ENCODE data around the gene MYH7.

Gene MYH7

DNA sequence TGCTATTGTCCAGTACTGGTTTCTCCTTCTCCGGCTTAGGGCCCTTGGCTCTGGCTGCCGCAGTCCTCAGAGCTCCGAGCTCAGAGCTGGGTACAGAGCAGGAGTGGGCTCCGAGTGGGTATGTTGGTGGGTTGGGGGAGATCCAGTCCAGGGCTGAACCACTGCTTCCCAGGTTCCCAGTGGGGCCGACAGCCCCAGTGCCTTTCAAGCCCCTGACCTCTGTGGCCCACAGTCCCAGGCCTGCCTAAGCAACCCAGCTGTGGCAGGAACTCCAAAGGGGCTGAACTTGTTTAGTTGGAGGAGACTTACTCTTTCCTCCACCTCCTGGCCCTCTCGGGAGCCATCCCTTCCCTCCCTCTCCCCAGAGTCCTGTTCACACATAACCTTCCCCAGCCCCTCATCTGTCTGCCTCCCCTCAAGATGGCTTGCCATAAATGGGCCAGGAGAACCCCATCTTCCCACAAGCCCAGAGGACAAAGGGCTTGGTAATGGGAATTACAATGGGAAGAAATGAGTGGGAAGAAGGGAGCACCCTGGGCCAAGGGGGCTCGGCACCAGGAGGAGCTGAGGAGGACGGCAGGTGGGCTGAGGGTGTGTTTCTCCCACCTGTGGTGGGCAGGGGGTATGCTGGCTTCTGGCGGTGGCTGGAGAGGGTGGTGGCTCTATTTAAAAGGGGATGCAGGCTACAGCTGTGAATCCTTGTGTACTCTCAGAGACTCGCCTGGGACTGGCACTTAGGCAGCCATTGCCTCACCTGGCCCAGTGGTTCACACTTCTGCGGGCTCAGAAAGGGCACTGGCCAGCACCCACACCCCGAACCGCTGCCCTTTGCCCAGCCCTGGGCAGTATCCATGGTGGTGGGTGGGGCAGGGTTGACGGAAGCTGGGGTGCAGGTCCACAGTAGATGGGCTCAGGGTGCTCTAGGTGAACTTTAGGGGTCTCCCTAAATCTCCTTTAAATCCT is 23.6 kb downstream of the MYH7 start:
- Mint-ChIP-seq H3K36me3 (ENCODE audit: low read depth) (no peaks in the 10 kb centered on the region), H3K27me3 (ENCODE audit: low read depth) (no peaks in the 10 kb centered on the region)

DNA sequence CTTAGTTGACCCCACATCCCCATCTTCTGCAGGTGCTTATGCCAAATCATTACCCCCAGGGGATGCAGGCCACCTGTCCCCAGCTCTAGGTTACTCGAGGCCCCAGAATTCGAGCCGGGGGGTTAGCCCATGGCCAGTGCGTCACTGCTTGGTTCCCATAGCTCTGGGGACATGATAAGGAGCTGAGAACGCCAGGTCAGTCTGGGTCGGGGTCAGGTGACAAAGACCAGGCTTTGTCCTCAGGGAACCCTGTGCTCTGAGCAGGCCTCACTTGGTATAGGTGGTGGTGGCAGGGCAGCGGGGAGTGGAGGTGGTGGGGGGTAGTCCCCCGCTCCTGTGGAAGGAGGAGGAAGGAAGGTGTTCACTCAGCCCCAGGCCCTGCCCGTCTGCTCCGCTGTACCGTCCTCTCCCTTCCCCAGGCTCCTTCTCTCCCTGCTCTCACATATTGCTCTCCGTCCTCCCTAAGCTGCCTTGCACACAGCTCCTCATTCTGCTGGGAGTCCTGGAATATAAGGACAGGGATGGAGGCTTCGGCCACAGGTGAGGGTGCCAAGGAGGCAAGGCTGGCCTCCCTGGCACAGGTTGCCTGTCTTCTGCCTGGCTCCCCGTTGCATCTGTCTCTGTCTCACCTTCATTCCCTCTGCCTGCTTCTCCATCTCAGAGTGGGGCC is 25.4 kb downstream of the MYH7 start:
- Mint-ChIP-seq H3K27me3 (ENCODE audit: low read depth) (no peaks in the 10 kb centered on the region), H3K4me1 (ENCODE audit: low read depth) (peaks cover 6% of the 10 kb centered on the region), H3K36me3 (ENCODE audit: low read depth) (no peaks in the 10 kb centered on the region), H3K27ac (no peak overlapping the region), H3K9me3 (no peaks in the 10 kb centered on the region), H3K4me3 (no peak overlapping the region)

More for the DNA sequence above, 23.6 kb downstream of the MYH7 start:
- Mint-ChIP-seq H3K4me3 (no peak overlapping the region), H3K4me1 (ENCODE audit: low read depth) (peaks cover 6% of the 10 kb centered on the region), H3K9me3 (no peaks in the 10 kb centered on the region), H3K27ac (no peak overlapping the region)

DNA sequence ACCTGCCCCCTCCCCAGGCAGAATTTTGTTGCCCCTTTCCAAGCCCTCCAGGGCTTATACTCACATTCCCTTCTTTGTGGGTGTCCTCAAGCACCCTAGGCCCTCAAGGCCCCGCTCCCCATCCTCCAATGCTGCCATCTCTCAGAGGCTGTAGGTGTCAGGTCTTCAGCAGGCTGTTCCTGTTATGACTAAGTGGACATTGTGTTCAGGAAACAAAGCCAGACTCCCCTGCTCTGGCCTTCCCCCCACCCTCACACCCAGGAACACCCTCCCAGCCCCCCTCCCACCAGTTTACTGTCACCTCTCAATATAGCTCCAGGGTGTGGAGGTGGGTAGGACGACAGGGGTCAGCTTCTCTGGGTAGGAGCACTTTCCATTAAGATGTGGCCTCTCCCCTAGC is 26.0 kb downstream of the MYH7 start:
- peak overlapping the region; percentile 39 for H3K27ac Mint-ChIP-seq
- H3K36me3 Mint-ChIP-seq (ENCODE audit: low read depth) = no peaks in the 10 kb centered on the region
- H3K9me3 Mint-ChIP-seq = no peaks in the 10 kb centered on the region
- no peak overlapping the region for H3K4me3 Mint-ChIP-seq
- H3K4me1 Mint-ChIP-seq (ENCODE audit: low read depth) = peaks cover 6% of the 10 kb centered on the region
- no peaks in the 10 kb centered on the region for H3K27me3 Mint-ChIP-seq (ENCODE audit: low read depth)

DNA sequence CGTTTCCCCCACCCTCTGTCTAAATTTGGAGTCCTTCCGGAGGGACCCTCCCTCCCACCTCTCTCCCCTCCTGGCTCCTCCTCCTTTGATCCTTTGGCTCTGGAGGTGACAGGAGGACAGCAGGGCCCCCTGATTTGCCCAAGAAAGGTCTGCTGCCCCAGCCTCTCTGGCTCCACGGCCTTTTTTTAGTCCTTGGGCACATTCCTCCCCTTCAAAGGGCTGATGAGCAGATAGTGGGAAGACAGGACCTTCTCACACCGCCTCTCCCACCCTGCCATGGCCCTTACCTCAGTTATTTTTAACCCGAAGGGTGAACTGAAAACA is 27.2 kb downstream of the MYH7 start:
- H3K9me3 Mint-ChIP-seq = no peaks in the 10 kb centered on the region
- H3K27ac Mint-ChIP-seq = no peak overlapping the region
- no peaks in the 10 kb centered on the region for H3K36me3 Mint-ChIP-seq (ENCODE audit: low read depth)
- H3K4me1 Mint-ChIP-seq (ENCODE audit: low read depth) = peaks cover 6% of the 10 kb centered on the region
- H3K4me3 Mint-ChIP-seq = no peak overlapping the region
- no peaks in the 10 kb centered on the region for H3K27me3 Mint-ChIP-seq (ENCODE audit: low read depth)

DNA sequence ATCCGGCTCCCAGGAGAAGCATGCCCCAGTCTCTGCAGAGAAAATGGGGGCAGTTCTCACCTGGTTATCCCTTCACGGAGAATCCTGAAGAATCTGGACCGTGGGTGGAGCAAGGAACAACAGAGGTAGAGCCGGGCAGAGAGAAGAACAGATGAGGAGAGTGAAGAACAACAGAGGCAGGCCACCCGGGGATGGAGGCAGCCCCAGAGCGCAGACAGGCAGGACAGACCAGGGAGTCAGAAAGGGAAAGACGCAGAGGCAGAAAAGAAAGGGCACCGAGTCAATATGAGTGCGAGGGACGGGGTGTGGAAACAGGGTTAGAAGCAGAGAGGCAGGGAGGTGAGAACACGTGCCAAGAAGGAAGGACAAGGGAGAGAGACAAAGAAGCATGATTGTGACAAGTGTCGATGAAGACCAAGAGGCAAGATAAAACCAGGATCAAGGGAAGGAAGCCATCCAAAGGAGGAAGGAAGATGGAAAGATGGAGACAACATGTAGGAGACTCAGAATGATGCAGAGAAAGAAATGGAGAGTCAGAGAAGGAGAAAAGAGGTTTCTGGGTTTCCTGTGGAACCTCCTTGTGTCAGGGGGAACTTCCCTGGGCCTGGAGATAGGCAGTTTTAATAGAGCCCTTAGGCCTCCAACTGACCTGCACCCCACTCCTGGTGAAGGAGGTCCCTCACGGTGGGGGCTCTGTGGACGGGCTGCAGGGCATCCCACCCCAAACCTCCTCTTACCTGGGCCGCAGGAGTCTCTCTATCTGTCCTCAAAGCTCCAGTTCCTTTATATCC is 27.7 kb downstream of the MYH7 start, which contains the start of gene MYH6:
MYH6 (minus strand) TSS at position 758 of the 791 bp plus-strand sequence. CDS start 1,050 bp downstream, outside the sequence.
- no peak within 1 kb of the TSS for H3K4me3 Mint-ChIP-seq
- H3K27ac Mint-ChIP-seq = no peak within 1 kb of the TSS
- H3K36me3 Mint-ChIP-seq (ENCODE audit: low read depth) = no peaks in the 10 kb centered on the region
- no peaks in the 10 kb centered on the region for H3K9me3 Mint-ChIP-seq
- H3K27me3 Mint-ChIP-seq (ENCODE audit: low read depth) = no peaks in the 10 kb centered on the region
- H3K4me1 Mint-ChIP-seq (ENCODE audit: low read depth) = peaks cover 6% of the 10 kb centered on the region

DNA sequence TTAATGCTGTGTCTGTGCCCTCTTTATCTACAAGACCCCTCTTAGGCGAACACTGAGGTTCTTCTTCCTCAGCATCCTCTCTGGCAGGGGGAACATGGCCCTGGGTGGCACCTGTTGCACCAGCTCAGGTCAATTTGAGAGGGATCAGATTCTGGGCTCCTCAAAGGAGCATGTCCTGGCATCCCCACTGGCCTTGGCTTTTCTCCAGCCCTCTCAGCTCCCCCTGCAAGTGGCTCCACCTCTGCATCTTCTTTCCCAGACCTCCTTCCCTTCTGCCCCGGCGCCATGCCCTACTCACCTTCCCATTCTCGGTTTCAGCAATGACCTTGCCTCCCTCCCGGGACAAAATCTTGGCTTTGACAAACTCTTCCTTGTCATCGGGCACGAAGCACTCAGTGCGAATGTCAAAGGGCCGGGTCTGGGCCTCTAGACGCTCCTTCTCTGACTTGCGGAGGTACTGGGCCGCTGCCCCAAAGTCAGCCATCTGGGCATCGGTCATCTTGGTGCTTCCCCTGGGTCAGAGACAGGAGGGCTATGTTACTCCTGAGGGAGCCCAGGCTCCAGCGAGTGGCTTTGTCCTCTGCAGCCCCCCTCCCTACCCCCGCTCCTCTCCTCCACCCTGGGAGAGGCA is 28.6 kb downstream of the MYH7 start:
- no peaks in the 10 kb centered on the region for H3K36me3 Mint-ChIP-seq (ENCODE audit: low read depth)
- no peaks in the 10 kb centered on the region for H3K27me3 Mint-ChIP-seq (ENCODE audit: low read depth)
- no peak overlapping the region for H3K4me3 Mint-ChIP-seq
- no peak overlapping the region for H3K27ac Mint-ChIP-seq
- no peaks in the 10 kb centered on the region for H3K9me3 Mint-ChIP-seq
- H3K4me1 Mint-ChIP-seq (ENCODE audit: low read depth) = peaks cover 6% of the 10 kb centered on the region

DNA sequence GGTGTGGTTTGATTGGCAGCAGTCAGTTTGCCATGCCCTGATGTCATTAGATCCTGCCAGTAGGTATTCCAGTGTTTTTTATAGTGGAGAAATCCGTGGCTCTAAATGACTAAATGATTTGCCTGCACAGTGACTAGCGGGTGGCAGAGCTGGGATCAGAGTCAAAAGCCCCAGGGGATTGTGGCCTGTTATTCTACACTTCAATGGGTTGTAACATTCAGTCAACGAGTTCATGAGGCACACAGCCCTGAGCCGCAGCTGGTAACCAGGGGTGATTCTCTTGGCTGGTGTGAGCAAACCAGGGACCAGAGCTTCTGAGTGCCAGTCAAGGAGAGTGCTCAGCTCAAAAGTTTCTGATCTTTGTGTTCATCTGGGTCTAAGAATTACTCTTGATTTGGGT is 29.2 kb downstream of the MYH7 start:
- Mint-ChIP-seq H3K4me3 (no peak overlapping the region), H3K27me3 (ENCODE audit: low read depth) (peaks cover 4% of the 10 kb centered on the region), H3K36me3 (ENCODE audit: low read depth) (no peaks in the 10 kb centered on the region), H3K9me3 (no peaks in the 10 kb centered on the region), H3K27ac (no peak overlapping the region), H3K4me1 (ENCODE audit: low read depth) (peaks cover 6% of the 10 kb centered on the region)

DNA sequence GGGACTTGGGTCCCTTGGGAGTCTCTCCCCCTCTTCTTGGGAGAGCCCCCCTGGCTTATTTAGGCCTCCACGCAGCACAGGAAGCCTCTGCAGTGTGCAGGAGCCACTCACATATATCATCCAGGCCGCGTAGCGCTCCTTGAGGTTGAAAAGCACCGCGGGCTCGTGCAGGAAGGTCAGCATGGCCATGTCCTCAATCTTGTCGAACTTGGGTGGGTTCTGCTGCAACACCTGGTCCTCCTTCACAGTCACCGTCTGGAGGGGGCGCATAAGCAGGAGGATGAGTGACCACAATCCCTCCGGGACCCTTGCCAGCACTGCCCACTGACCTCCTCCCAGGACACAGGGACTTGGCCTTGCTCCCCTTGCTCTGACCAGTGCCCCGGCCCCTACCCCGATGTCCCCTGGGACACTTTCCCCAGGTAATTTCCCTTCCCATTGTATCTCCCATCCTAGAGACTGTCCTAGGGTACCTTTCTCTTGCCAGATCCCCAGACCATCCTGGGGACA is 29.9 kb downstream of the MYH7 start:
- Mint-ChIP-seq H3K36me3 (ENCODE audit: low read depth) (no peaks in the 10 kb centered on the region), H3K27ac (no peak overlapping the region), H3K9me3 (no peaks in the 10 kb centered on the region), H3K4me1 (ENCODE audit: low read depth) (peaks cover 6% of the 10 kb centered on the region), H3K27me3 (ENCODE audit: low read depth) (peaks cover 4% of the 10 kb centered on the region), H3K4me3 (no peak overlapping the region)

DNA sequence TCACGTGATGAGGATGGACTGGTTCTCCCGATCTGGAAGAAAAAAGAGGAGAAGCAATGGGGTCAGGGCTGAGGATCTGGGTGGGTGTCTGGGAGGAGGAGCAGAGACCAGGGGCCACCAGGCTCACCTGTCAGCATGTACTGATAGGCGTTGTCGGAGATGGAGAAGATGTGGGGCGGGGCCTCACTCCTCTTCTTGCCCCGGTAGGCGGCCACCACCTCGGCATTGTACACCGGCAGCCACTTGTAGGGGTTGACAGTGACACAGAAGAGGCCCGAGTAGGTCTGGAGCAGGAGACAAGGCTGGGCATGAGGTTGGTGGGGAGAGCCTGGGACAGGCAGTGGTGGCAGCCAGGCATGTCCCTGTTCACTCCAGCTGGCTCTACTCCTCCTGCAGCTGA is 30.4 kb downstream of the MYH7 start:
- Mint-ChIP-seq H3K27ac (no peak overlapping the region), H3K27me3 (ENCODE audit: low read depth) (peaks cover 4% of the 10 kb centered on the region), H3K36me3 (ENCODE audit: low read depth) (no peaks in the 10 kb centered on the region)

DNA sequence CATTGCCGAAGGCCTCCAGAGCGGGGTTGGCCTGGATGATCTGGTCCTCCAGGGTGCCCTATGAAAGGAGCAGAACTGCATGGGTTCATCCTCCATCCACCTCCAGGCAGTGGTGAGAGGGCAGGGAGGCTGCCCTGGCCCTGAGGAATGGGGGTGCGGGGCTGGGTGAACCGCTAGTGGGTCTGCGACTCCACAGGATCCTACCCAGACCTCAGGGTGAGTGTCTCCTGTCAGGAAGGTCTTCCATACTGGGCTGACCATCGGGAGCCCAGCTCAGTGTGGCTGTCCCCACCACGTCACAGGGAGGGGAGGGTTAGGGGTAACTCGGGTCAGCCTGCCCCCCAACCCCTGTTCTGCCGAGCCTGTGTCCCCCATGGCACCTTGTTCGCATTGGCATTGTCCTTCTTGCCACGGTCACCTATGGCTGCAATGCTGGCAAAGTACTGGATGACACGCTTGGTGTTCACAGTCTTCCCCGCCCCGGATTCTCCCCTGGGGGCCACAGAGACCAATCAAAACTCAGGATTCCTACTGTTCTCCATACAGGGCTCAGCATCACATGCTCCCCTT is 31.0 kb downstream of the MYH7 start:
- peaks cover 5% of the 10 kb centered on the region for H3K4me1 Mint-ChIP-seq (ENCODE audit: low read depth)
- no peaks in the 10 kb centered on the region for H3K9me3 Mint-ChIP-seq
- H3K4me3 Mint-ChIP-seq = no peak overlapping the region
- H3K27me3 Mint-ChIP-seq (ENCODE audit: low read depth) = peaks cover 4% of the 10 kb centered on the region
- no peak overlapping the region for H3K27ac Mint-ChIP-seq
- H3K36me3 Mint-ChIP-seq (ENCODE audit: low read depth) = no peaks in the 10 kb centered on the region

More for the DNA sequence above, 30.4 kb downstream of the MYH7 start:
- Mint-ChIP-seq H3K4me3 (no peak overlapping the region), H3K4me1 (ENCODE audit: low read depth) (peaks cover 6% of the 10 kb centered on the region), H3K9me3 (no peaks in the 10 kb centered on the region)

DNA sequence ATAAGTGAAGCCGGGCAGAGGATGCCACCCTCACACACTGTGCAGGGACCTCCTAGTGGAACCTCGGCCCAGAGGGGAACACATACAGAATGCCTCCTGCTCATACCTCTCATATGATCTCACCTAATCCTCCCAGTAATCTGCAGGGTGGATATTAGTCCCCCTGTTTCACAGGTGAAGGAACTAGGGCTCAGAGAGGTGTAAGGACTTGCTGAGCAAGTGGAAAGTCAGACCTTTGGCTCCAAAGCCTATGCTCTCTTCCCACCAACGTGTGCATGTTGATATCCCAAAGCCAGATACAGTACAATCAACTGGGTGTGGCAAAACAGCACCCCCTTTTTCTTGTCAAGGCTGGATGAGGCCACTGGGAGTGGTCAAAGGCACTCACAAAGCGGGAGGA is 31.6 kb downstream of the MYH7 start:
- Mint-ChIP-seq H3K9me3 (no peaks in the 10 kb centered on the region), H3K4me1 (ENCODE audit: low read depth) (peaks cover 2% of the 10 kb centered on the region), H3K27me3 (ENCODE audit: low read depth) (peaks cover 4% of the 10 kb centered on the region), H3K36me3 (ENCODE audit: low read depth) (no peaks in the 10 kb centered on the region), H3K4me3 (no peak overlapping the region), H3K27ac (no peak overlapping the region)

DNA sequence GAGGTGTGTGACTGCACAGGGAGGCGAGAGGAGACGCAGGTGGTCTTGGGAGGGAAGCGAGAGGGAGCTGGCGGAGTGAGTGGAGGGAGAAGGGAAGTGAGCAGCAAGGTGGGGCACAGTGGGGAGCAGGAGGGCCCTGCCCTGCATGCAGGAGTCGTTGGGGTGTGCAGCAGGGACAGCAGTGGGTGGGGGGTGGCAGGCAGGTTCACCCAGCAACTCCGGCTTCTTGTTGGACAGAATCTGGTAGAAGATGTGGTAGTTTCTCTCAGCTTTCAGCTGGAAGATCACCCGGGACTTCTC is 32.4 kb downstream of the MYH7 start:
- no peaks in the 10 kb centered on the region for H3K9me3 Mint-ChIP-seq
- no peak overlapping the region for H3K4me3 Mint-ChIP-seq
- H3K27me3 Mint-ChIP-seq (ENCODE audit: low read depth) = peaks cover 4% of the 10 kb centered on the region
- H3K36me3 Mint-ChIP-seq (ENCODE audit: low read depth) = no peaks in the 10 kb centered on the region
- H3K27ac Mint-ChIP-seq = no peak overlapping the region
- H3K4me1 Mint-ChIP-seq (ENCODE audit: low read depth) = no peaks in the 10 kb centered on the region

DNA sequence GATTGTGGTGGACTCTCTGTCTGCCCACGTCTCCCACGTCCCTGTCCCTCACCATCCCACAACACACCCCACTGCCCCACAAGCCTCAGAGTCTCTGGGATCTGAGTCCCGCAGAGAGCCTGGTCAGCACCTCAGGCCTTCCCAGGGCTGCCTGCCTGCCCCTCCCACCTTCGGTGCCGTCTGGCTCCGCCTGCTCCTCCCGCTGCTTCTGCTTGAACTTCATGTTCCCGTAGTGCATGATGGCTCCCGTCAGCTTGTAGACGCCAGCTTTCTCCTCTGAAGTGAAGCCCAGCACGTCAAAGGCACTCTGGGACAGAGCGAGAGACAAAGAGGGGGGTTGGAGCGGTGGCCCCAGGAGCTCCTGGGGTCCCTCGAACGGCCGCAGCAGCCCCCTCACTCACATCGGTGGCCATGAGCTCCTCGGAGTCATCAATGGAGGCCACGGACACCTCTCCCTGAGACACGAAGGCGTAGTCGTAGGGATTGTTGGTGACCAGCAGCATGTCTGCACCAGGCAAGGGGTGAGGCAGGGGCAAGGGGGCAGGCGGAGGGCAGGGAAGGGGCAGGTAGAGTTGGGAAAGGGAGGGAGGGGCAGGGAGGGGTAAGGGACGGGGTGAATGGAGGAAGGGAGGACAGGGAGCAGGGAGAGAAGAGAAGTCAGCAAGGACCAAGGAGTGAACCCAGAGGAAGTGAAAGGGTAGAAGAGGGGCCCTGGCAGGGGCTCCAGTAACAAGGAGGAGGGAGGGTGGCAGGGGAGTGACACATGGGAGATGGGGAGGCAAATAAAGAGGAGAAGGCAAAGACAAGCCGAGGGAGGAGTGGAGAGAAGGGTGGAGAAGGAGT is 32.9 kb downstream of the MYH7 start:
- H3K36me3 Mint-ChIP-seq (ENCODE audit: low read depth) = no peaks in the 10 kb centered on the region
- H3K9me3 Mint-ChIP-seq = no peaks in the 10 kb centered on the region
- H3K4me3 Mint-ChIP-seq = no peak overlapping the region
- H3K4me1 Mint-ChIP-seq (ENCODE audit: low read depth) = no peaks in the 10 kb centered on the region
- H3K27ac Mint-ChIP-seq = no peak overlapping the region
- peaks cover 4% of the 10 kb centered on the region for H3K27me3 Mint-ChIP-seq (ENCODE audit: low read depth)
